NCI-H82 treated with DMSO at 0.1 percent for 48 hours (cell line): Measurements from ENCODE around the gene MRPS34.
A peak's percentile ranks its signal among the peaks of the same experiment; 100 is the strongest.

Experiments used
- DNase-seq: peaks from one replicate; lab custom pipeline; 2025; ENCODE audit not compliant: unreplicated experiment; lab: John Stamatoyannopoulos, UW

The MRPS34 gene

DNA sequence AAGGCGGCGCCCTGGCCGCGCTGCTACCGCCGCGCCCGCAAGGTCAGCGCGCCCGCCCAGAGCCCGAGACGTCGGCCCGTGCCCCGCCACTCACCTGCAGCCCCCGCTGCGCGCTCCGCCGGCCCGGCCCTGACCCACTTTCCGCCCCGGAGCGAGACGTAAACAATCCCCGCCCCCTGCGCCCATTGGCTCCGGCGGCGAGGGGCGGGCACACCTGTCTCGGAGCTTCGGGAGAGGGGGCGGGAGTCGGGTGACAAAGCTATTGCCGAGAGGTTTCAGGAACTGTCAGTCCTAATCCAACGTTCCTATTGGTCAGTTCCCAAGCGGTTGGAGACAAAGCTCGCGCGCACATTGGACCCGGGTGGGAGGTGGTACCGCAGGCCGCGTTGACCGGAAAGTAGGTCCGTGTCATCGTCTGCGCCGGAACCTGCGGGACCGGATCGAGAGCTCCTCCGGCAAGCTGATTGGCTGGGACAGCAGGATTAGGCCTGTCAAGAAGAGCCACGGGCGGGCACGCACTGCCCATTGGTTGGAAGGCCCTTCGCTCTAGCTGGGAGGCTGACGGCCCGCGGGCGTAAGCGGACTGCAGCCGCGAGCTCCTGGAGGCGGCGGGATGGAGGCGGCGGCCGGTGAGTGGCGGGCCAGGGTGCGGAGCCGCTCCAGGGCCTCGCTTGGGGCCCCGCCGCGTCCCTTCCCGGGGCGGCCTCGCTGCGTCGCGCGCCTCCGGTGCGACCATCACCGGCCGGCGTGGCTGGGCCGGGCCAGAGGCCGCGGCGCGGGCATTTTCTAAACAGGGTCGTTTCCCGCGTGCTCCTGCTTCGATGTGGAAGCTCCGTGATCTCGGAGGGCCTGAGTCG is 9.7 kb upstream of the MRPS34 start, which contains the start of the genes NUBP2 and SPSB3:
TSS of gene NUBP2 (plus strand) at position 553 of the 857 bp plus-strand sequence. CDS start at position 614, 61 bp downstream.
TSS of gene SPSB3 (minus strand) at position 164 of the 857 bp plus-strand sequence. CDS start 1,088 bp downstream, outside the sequence.
- peak; percentile 99 for DNase-seq

DNA sequence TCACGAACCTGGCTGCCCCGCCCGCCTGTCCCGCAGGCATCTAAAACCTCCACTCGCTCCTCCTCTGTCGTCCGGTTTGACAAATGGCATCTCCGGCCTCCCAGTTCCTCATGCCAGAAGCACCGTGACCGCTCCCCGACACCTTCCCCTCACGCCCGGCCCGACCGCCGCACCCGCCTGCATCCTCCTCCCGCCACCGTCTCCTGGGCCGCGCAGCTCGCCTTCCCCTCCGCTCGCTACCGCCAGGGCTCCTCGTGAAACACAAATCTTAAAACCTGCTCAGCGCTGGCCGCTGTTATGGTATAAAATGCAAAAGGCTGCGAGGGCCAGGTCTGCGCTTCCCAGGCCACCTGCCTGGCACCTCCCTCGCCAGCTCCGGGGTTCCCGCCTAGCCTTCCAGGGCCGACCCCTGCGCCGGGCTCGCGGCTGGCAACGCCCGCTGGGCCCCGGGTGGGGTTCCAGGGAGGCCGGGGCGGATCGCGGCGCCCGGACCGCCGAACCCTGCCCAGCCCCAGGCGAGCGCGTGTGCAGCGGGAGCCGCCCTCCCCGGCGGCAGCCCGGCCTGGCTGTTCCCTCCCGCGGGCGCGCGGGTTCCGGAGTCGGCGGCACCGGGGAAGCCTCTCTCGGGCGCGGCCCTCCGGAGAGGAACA is 8.9 kb upstream of the MRPS34 start:
- DNase-seq, result no peak

DNA sequence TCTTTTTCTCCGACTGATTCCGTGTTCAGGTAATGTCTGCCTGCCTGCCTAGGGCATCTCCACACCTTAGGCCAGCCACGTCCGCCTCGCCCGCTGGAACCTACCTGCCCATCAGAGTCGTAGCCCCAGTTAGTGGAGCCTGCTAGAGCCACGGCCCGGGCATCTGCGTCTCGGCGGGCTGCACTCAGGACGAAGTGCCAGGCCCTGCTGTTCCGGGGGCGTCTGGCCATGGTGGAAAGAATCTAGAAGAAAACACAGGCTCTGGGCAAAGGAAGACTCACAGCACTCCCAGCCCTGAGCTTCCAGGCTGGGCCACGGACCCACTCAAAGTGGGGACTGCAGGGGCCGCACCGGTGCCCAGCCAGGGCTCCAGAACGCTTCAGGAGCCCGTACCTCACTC is 8.3 kb upstream of the MRPS34 start:
- DNase-seq, result no peak

DNA sequence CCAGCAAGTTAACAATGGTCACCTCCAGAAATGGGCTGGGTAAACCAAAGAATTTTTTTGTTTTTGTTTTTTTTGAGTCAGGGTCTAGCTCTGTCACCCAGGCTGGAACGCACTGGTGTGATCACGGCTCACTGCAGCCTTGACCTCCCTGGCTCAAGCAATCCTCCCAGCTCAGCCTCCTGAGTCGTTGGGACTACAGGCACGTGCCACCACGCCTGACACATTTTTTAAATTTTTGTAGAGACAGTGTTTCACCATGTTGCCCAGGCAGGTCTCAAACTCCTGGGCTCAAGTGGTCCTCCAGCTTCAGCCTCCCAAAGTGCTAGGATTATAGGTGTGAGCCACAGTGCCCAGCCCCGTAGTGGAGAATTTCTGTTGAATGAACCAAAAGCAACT is 7.7 kb upstream of the MRPS34 start:
- DNase-seq, result no peak

DNA sequence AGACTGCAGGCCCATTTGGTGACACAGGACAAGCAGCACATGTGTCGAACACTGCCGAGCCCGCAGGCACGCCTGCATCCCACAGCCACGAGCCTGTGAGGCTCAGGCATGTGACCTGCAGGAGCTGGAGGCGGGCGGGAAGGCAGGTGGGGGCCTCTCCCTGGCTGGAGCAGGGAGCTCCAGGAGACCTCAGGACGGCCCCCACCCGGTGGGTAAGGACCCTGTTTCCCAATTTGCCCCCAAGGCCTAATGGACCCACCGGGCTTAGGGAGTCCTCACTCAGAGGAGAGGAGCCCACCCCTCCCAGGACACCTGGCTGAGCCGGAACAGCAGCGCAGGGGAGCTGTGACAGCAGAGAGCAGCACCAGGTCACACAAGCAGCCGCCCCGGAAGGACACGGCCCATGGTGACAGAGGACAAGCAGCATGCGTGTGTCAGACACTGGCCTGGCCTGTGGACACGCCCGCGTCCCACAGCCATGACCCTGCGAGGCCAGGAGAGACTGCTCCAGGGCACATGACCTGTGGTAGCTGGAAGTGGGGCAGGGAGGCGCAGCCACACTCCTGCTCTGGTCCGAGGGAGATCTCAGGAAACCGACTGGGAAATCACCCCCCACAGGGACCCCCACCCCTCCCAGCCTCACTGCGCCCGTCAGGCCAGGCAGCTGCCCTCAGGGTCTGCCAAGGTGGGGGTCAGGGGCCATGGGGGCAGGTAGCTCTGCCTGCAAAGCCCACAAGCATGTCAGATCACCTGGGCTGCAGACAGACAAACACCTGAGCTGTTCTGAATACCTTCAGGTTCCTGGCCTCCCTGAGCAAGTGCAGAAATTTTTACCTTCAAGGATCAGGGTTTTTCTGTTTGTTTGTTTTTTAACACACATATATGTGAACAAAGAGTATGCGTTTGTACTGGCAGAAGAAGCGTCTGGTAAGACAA is 7.1 kb upstream of the MRPS34 start:
- no peak for DNase-seq

DNA sequence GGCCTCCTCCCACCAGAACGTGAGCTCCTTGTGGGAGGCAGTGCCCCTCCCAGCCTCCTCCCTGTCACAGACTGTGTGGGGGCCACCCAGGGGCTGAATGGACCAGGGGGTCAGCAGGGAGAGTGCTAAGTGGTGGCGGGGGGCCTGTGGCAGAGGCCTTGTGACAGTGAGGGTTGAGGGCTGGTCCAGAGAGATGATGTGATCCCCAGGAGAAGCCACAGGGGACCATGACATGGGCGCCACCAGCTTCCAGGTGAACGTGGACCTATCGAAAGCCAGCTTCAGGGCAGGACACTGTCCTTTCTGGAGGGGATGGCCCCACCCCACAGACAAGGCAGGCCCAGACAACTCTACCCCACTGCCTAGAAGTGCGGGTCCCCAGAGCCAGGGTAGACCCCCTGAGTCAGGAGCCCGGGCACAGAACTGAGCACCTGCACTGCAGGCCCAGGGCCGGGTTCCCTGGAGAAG is 6.3 kb upstream of the MRPS34 start:
- DNase-seq, result no peak

DNA sequence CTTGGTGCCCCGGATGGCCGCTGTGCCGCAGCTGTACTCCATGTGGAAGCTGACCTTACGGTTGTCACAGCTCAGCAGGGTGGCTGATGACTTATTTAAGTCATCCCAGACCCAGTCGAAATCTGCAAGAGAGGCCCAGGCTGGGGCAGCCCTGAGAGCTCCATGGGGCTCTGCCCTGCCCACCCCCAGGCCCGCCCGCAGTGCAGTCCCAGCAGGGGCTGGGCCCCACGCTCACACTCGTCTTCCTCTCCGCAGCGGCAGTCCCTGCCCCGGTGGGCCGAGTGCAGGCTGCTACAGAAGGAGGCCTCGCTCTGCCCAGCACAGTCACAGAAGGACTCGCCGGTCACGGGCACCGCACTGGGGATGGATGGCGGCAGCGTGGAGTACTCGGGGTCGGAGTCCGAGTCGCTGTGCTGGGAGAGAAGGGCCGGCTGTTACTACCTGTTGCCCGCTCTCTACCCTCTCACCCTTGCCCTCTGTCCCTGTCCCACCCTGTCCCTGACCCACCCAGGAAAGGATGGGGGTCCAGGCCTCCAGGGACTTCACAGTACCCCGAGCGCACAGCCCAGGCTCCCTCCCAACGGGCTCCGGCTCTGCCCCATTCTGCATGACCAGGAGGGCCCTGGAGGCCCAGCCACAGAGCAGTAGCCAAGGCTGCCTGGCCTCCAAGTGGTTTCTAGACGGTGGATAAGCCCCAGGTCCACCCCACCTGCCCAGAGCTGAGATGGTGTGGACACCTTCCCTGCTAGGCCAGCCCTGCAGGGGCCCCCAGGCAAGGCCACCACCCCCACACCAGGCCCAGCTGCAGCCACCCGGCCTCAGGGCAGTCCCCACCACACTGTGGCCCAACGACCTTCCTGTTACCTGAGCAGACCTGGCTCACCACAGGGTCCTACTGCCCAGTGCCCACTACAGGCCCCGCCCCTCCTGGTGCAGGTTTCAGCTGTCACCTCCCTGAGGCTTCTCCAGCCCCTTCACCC is 5.6 kb upstream of the MRPS34 start:
- no peak for DNase-seq

DNA sequence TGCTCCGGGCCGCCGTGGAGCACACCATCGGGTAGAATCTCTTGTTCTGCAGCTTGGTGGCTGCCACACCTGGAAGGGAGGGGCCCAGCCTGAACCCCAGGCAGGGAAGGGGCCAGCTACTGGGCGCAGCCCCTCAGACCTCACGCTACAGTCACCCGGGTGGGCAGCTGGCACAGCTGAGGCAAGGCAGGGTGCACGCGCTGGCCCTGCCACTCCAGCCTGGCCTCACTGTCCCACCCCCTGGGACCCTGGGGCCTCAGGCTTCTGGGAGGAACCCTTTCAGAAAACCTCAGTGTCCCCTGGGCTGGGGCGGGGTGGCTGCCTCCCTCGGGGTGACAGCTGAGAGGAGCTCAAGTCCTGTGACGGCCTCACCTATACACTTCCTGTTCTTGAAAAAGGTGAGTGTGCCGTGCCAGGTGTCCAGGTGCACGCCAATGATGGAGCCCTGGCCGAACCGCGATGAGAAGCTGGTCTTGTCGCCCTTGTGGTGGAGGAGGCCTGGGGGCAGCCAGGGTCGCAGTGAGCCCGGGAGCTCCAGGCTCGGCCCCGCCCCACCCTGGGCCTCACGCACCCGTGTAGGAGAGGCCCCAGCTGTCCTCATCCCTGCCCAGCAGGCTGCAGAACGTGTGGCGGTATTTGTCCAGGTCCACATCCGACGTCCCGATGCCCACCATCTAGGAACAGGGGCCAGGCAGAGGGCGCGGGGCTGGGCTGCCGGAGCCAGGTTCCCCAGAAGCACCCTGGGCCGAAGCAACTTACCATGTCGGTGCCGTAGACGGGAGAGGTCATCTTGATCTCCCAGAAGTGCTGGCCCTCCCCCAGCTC is 4.7 kb upstream of the MRPS34 start:
- DNase-seq, result no peak

DNA sequence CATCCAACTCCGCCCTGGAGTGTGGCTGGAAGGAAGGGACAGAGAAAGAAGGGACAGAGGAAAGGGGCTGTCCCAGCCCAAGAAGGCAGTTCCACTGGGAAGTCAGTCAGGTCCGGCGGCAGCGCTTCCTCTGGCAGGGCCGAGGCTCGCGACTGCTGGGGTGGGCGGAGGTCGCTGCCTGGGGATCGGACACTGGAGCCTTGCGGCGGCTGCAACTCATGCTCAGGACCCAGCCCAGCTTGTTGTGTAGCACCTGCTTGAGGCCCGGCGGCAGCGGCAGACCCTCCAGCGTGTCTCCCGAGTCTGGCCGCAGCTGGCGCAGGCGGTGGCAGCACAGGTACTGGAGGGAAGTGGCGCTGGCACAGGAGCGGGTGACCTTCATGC is 4.0 kb upstream of the MRPS34 start:
- no peak for DNase-seq

DNA sequence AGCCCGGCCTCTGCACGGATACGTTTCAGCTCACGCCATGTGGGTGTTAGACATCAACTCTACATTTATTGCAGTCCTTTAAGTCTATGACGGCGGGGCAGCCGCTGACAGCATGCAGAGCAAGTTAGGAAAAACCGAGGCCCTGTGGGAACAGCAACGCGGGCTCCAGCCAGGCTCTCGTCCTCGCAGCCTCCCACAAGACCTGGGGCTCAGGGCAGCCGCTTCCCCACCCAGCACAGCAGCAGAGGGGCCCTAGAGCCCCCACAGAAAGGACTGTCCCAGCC is 3.7 kb upstream of the MRPS34 start:
- DNase-seq, result no peak

DNA sequence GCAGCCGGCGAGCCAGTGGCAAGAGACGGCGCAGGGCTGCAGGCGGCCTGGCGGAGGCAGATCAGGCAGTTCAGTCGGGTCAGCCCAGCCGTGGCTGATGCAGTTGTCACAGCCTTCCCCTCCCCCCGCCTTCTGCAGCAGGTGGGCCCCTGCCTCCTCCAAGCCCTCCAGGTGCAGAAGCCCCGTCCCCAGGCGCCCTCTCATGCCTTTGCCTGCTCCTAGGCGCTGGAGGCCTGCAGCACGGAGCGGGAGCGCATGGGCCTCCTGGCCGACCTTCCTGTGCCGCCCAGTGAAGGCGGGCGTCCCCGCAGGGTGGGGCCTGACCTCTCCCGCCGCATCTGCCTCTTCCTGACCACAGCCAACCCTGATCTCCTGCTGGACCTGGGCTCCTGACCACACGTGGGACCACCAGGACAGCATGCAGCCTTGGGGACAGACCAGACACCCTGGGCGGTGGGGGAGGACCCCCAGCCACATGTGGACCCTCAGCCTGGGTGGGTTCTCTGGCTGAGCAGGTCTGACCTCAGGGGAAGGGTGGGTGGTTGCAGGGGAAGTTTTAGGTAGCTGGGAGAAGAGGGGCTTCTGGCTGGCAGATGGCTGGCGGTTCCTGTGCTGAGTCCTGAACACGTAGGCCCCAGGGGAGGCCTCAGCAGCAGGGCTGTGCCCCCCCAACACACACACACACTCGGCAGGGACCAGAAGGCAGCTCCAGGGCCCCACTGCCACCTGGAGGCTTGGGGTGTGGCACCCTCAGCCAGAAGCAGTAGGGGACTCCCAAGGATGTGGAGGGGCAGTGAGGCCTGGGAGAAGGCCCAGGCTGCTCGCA is 3.1 kb upstream of the MRPS34 start:
- peak; percentile 4 for DNase-seq

DNA sequence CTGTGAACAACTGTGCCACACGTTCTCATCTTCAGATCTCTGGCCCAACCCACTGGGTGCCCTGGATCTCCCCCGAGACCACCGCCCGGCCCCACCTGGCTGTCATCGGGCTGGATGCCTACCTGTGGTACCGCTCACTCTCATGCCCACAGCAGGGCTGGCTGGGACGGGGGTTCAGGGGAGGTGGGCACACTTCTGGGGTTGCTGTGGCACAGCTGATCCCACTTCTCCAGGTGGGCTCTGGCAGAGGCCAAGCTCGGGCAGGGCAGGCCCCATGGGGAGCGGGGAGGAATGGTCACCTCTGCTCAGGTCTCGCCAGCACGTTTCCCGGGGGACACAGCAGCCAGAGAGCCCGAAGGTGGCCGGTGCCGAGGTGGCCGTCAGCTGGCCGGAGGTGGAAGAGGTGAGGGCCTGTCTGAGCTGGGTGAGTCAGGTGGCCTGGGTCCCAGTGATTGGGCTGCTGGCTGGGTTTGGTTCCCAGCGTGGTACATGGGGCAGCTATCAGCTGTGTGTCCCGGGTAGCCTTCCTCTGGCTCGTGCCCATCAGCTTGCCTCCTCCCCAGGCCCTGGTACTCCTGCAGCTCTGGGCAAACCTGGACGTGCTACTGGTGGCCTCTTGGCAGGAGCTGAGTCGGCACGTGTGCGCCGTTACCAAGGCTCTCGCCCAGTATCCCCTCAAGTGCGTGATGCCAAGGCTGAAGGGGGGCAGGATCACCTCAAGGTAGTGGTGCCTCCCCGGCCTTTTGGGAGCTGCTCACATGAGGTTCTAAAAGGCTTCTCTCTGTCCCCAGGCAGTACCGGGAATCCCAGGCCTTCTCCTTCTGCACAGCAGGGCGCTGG is 2.3 kb upstream of the MRPS34 start:
- DNase-seq, result no peak

DNA sequence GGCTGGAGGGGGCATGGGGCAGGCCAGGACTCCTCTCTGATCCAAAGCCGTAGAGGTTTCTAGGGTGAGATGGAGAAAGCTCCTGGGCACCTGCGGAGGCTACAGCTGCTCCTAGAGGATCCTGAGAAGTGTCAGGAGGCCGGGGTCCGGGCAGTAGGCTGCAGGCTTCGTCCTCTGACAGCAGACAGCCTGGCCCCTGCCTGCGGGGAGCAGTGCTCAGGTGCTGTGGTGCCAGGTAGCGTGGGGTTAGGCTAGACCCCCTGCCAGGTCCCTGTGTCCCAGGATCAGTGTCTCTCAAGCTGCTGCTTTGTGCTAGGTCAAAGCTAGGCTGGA is 1.5 kb upstream of the MRPS34 start:
- no peak for DNase-seq

DNA sequence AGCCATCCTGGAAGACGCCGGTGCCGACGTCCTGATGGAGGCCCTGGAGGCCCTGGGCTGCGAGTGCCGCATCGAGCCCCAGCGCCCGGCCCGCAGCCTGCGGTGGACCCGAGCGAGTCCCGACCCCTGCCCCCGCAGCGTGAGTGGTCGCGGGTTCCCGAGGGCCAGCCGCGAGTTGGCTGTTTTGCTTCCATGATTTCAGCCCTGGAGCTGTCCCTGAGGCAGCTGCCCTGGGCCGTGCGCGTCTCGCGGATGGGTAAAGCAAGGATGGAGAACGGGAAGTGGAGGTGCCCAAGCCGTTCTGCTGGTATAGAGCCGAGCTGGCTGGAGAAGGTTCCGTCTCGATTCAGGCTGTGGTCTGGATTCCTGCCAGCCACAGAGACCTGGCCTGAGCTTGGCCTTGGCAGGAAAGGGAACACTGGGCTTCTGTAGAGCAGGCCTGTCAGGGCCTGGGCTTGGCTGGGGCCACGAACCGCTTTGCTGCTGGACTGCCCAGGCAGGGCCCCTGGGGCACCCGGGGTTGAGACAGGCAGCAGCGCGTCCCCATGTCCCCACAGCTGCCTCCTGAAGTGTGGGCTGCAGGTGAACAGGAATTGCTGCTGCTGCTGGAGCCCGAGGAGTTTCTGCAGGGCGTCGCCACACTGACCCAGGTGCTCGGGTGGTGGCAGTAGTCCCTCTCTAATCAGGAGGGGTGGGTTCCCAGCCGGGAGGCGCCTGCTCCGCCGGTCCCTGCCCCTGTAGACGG is 941 bp upstream of the MRPS34 start:
- DNase-seq, result no peak

DNA sequence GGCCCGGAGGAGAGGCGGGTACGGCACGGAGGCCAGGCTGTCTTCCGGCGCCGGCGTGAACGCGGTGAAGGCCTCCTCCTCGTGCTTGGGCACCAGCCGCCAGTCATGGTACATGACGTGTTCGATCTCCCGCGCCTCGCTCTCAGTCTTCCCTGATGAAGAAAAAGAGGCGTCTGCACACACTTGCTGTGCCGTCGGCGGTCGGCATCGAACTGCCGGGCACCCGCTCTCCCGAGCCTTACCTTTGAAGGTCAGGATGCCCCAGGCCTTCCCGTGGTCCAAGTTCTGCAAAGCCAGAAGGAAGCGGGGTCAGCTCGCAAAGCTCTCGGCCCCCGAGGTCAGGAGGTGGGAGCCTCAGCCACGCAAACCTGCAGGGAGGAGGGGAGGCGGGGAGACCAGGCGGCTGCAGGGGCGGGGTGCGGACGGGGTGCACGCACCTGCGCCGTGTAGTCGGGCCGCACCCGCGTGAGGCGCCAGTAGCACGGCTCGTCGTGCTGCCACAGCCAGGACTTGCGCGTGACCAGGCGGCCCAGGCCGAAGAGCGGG is 499 bp downstream of the MRPS34 start, which contains the start of gene EME2:
TSS of gene EME2 (plus strand) at position 449 of the 546 bp plus-strand sequence. CDS start 418 bp downstream, outside the sequence.
- no peak for DNase-seq

DNA sequence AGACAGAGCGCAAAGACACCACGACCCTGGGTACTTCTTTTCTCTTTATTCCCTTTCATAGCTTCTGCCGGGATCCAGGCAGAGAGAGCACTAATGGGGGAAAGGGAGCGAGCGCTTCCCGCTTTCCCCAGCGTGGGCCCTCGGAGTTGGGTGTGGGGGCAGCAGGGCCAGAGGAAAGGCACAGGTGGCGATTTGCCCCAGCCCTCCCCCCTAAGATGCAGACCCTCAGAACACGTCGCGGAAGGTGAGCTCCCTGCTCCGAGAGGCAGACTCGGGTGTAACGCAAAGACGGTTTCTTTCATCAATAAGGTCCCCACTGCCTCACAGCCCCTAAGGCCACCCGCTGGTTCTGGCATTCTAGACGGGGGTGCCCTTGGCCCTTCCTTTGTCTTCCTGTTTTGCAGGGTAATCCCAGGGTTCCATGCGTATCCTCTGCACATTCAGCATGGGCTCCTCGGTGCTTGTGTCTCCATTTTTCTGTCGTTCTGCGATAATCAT is 1.0 kb downstream of the MRPS34 start:
- no peak for DNase-seq
